Loucy (cell line): ENCODE data around the gene TBL1X.
A peak's percentile ranks its signal among the peaks of the same experiment; 100 is the strongest.

Experiments used
- H2AFZ ChIP-seq: fragments of 200-600 bp; sonication (generic); 2 replicates; pipeline ENCODE4 v1.6.0; 2016; ENCODE audit warnings: antibody characterized with exemption, mild to moderate bottlenecking, low read length, moderate library complexity
- H3F3A ChIP-seq: fragments of 200-600 bp; 2 replicates; pipeline ENCODE4 v1.6.0; 2016; ENCODE audit warnings: antibody characterized with exemption, low read depth, mild to moderate bottlenecking
- H3K27me3 ChIP-seq: fragments of 200-600 bp; sonication (generic); 2 replicates; pipeline ENCODE4 v1.6.1; 2014; ENCODE audit warnings: low read length, mild to moderate bottlenecking; ENCODE audit not compliant: insufficient read depth, poor library complexity, severe bottlenecking
- H3K36me3 ChIP-seq: fragments of 200-600 bp; sonication (generic); 2 replicates; pipeline ENCODE4 v1.6.1; 2016; ENCODE audit warnings: low read length; ENCODE audit not compliant: insufficient read depth
- H3K4me1 ChIP-seq: fragments of 200-600 bp; sonication (generic); 2 replicates; pipeline ENCODE4 v1.5.1; 2014; ENCODE audit warnings: low read length, mild to moderate bottlenecking; ENCODE audit not compliant: insufficient read depth, poor library complexity, severe bottlenecking
- H3K4me2 ChIP-seq: fragments of 200-600 bp; sonication (generic); 2 replicates; pipeline ENCODE4 v1.6.0; 2014; ENCODE audit warnings: antibody characterized with exemption, low read length, low read depth, mild to moderate bottlenecking; ENCODE audit not compliant: poor library complexity, severe bottlenecking
- H3K4me3 ChIP-seq: fragments of 200-600 bp; sonication (generic); 2 replicates; pipeline ENCODE4 v1.5.1; 2014; ENCODE audit warnings: low read length, mild to moderate bottlenecking, mixed read lengths; ENCODE audit not compliant: poor library complexity, severe bottlenecking
- H3K79me2 ChIP-seq: fragments of 200-600 bp; sonication (generic); 2 replicates; pipeline ENCODE4 v1.6.1; 2014; ENCODE audit warnings: low read length; ENCODE audit not compliant: insufficient read depth
- H3K9ac ChIP-seq: fragments of 200-600 bp; sonication (generic); 2 replicates; pipeline ENCODE4 v1.6.0; 2014; ENCODE audit warnings: mild to moderate bottlenecking, low read depth, low read length, moderate library complexity; ENCODE audit not compliant: poor library complexity, severe bottlenecking
- H3K9me2 ChIP-seq: fragments of 200-600 bp; sonication (generic); replicated peaks from 2 replicates; pipeline ENCODE4 v1.6.1; 2016; ENCODE audit warnings: low read depth, low read length, mixed read lengths
- H3K9me3 ChIP-seq: fragments of 200-600 bp; sonication (generic); 2 replicates; pipeline ENCODE4 v1.6.1; 2014; ENCODE audit warnings: mild to moderate bottlenecking, antibody characterized with exemption, low read length, low read depth; ENCODE audit not compliant: insufficient read depth
- H4K20me1 ChIP-seq: fragments of 200-600 bp; sonication (generic); 2 replicates; pipeline ENCODE4 v1.6.0; 2014; ENCODE audit warnings: antibody characterized with exemption, low read length, mild to moderate bottlenecking; ENCODE audit not compliant: insufficient read depth, poor library complexity, severe bottlenecking
- CTCF ChIP-seq: fragments of 200-600 bp; sonication (generic); conservative IDR thresholded peaks from 2 replicates; pipeline ENCODE4 v1.5.1; 2014; ENCODE audit warnings: mild to moderate bottlenecking, antibody characterized with exemption, low read length
- EZH2phosphoT487 ChIP-seq: fragments of 200-600 bp; IDR thresholded peaks from 2 replicates; pipeline ENCODE4 v1.6.1; 2018; ENCODE audit warnings: antibody characterized with exemption, mild to moderate bottlenecking, moderate library complexity, borderline replicate concordance

The TBL1X gene

GRCh38 chrX:9693307-9694001 lies 228.6 kb downstream of the TBL1X start:
- Histone ChIP-seq H3K36me3 (no peaks in the 10 kb centered on the region; the same call in 1 of the 2 replicates), H3K9me2 (no peaks in the 10 kb centered on the region), H3F3A (no peaks in the 10 kb centered on the region), H2AFZ (no peak overlapping the region), H3K4me1 (no peaks in the 10 kb centered on the region), H3K9me3 (no peaks in the 10 kb centered on the region), H3K79me2 (no peaks in the 10 kb centered on the region), H3K27me3 (no peaks in the 10 kb centered on the region), H3K4me2 (no peak overlapping the region), H4K20me1 (no peaks in the 10 kb centered on the region), H3K4me3 (no peak overlapping the region), H3K9ac (no peak overlapping the region)
- TF ChIP-seq EZH2phosphoT487 (no peak), CTCF (no peak)

- no peaks in the 10 kb centered on the region for H3K9me3 ChIP-seq
- no peaks in the 10 kb centered on the region for H4K20me1 ChIP-seq
- H3K4me2 ChIP-seq: no peak overlapping the region
- no peaks in the 10 kb centered on the region for H3K79me2 ChIP-seq
- no peak overlapping the region for H3K4me3 ChIP-seq
- no peaks in the 10 kb centered on the region for H3K9me2 ChIP-seq
- no peaks in the 10 kb centered on the region for H3K4me1 ChIP-seq
- no peak for TF ChIP-seq CTCF
- no peak for TF ChIP-seq EZH2phosphoT487
- H3K36me3 ChIP-seq: no peaks in the 10 kb centered on the region
- no peak overlapping the region for H2AFZ ChIP-seq
- no peaks in the 10 kb centered on the region for H3K27me3 ChIP-seq
- no peak overlapping the region for H3K9ac ChIP-seq
- no peaks in the 10 kb centered on the region for H3F3A ChIP-seq
Observed at GRCh38 chrX:9698576-9698975, 233.7 kb downstream of the TBL1X start.

- Histone ChIP-seq H3K9me2 (no peaks in the 10 kb centered on the region), H3F3A (no peaks in the 10 kb centered on the region), H4K20me1 (no peaks in the 10 kb centered on the region), H2AFZ (no peak overlapping the region), H3K79me2 (no peaks in the 10 kb centered on the region), H3K36me3 (no peaks in the 10 kb centered on the region), H3K27me3 (no peaks in the 10 kb centered on the region), H3K9ac (no peak overlapping the region), H3K9me3 (no peaks in the 10 kb centered on the region), H3K4me3 (no peak overlapping the region), H3K4me1 (no peaks in the 10 kb centered on the region), H3K4me2 (no peak overlapping the region)
- TF ChIP-seq CTCF (peak; percentile 23; the same call in 1 of the 2 replicates), EZH2phosphoT487 (no peak)
Observed at GRCh38 chrX:9700555-9700954, 235.7 kb downstream of the TBL1X start.
